ENCODE data around the gene DTWD2. TPM values are rescaled to one million over a fixed set of nuclear protein-coding genes. Genes with fewer than 3 reads are reported as not detected.

DTWD2 gene
- total and polyA plus RNA-seq, 2 experiments from 2014 or later, result 4.1 to 15.4 TPM

DNA sequence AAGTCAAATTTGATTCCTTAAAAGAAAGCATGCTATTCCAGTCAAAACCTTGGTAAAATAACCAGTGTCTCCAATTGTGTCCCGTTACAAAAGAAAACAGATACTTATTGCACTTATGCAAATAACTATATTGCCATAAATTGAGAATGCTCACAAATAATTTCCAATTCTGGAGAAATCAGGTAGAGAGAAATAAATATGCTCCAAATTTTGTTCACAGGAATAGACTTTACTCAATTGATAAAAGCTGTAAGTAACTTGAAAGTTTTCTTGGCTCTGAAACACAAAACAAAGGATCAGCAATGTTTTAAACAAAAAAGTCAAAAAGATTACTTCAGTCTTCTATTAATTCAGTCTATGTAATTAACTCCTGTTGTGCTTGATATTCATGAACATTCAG is 7.8 kb upstream of the DTWD2 start (continued):
- TF ChIP-seq, protein P1, sequence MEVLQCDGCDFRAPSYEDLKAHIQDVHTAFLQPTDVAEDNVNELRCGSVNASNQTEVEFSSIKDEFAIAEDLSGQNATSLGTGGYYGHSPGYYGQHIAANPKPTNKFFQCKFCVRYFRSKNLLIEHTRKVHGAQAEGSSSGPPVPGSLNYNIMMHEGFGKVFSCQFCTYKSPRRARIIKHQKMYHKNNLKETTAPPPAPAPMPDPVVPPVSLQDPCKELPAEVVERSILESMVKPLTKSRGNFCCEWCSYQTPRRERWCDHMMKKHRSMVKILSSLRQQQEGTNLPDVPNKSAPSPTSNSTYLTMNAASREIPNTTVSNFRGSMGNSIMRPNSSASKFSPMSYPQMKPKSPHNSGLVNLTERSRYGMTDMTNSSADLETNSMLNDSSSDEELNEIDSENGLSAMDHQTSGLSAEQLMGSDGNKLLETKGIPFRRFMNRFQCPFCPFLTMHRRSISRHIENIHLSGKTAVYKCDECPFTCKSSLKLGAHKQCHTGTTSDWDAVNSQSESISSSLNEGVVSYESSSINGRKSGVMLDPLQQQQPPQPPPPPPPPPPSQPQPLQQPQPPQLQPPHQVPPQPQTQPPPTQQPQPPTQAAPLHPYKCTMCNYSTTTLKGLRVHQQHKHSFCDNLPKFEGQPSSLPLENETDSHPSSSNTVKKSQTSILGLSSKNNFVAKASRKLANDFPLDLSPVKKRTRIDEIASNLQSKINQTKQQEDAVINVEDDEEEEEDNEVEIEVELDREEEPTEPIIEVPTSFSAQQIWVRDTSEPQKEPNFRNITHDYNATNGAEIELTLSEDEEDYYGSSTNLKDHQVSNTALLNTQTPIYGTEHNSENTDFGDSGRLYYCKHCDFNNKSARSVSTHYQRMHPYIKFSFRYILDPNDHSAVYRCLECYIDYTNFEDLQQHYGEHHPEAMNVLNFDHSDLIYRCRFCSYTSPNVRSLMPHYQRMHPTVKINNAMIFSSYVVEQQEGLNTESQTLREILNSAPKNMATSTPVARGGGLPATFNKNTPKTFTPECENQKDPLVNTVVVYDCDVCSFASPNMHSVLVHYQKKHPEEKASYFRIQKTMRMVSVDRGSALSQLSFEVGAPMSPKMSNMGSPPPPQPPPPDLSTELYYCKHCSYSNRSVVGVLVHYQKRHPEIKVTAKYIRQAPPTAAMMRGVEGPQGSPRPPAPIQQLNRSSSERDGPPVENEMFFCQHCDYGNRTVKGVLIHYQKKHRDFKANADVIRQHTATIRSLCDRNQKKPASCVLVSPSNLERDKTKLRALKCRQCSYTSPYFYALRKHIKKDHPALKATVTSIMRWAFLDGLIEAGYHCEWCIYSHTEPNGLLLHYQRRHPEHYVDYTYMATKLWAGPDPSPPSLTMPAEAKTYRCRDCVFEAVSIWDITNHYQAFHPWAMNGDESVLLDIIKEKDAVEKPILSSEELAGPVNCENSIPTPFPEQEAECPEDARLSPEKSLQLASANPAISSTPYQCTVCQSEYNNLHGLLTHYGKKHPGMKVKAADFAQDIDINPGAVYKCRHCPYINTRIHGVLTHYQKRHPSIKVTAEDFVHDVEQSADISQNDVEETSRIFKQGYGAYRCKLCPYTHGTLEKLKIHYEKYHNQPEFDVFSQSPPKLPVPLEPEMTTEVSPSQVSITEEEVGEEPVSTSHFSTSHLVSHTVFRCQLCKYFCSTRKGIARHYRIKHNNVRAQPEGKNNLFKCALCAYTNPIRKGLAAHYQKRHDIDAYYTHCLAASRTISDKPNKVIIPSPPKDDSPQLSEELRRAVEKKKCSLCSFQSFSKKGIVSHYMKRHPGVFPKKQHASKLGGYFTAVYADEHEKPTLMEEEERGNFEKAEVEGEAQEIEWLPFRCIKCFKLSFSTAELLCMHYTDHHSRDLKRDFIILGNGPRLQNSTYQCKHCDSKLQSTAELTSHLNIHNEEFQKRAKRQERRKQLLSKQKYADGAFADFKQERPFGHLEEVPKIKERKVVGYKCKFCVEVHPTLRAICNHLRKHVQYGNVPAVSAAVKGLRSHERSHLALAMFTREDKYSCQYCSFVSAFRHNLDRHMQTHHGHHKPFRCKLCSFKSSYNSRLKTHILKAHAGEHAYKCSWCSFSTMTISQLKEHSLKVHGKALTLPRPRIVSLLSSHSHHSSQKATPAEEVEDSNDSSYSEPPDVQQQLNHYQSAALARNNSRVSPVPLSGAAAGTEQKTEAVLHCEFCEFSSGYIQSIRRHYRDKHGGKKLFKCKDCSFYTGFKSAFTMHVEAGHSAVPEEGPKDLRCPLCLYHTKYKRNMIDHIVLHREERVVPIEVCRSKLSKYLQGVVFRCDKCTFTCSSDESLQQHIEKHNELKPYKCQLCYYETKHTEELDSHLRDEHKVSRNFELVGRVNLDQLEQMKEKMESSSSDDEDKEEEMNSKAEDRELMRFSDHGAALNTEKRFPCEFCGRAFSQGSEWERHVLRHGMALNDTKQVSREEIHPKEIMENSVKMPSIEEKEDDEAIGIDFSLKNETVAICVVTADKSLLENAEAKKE (CRISPR knock-in tag; IDR thresholded peaks at IDR 0.05), result no peak
- no peak for TF ChIP-seq STAT1 (IDR thresholded peaks at IDR 0.05; ENCODE audit: unreplicated experiment)
- TF ChIP-seq, protein P2, sequence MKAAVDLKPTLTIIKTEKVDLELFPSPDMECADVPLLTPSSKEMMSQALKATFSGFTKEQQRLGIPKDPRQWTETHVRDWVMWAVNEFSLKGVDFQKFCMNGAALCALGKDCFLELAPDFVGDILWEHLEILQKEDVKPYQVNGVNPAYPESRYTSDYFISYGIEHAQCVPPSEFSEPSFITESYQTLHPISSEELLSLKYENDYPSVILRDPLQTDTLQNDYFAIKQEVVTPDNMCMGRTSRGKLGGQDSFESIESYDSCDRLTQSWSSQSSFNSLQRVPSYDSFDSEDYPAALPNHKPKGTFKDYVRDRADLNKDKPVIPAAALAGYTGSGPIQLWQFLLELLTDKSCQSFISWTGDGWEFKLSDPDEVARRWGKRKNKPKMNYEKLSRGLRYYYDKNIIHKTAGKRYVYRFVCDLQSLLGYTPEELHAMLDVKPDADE (IDR thresholded peaks at IDR 0.05), result no peak

DNA sequence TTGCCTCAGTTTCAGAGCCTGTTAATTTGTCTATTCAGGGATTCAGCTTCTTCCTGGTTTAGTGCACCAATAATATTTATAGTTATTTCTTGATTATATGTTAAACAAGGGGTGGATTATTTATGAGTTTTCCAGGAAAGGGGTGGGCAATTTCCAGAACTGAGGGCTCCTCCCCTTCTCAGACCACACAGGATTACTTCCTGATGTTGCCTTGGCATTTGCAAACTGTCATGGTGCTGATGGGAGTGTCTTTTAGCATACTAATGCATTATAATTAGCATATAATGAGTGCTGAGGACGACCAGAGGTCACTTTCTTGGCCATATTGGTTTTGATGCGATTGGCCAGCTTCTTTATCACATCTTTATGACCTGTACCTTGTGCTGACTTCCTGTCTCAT is 6.2 kb upstream of the DTWD2 start:
- Histone ChIP-seq H3K4me1 (ENCODE audit: insufficient read depth) (no peaks in the 10 kb centered on the region), H4K20me1 (replicated peaks; ENCODE audit: insufficient read depth) (no peaks in the 10 kb centered on the region), H3K36me3 (ENCODE audit: insufficient read depth) (peaks cover 15% of the 10 kb centered on the region; the same call in 1 of the 2 replicates), H3K27me3 (ENCODE audit: insufficient read depth) (no peaks in the 10 kb centered on the region), H3K4me3 (no peak overlapping the region), H3K27ac (ENCODE audit: low read depth) (no peak overlapping the region), H3K9me2 (ENCODE audit: insufficient read depth) (no peaks in the 10 kb centered on the region), H3F3A (replicated peaks; ENCODE audit: low read depth) (no peaks in the 10 kb centered on the region), H3K79me2 (replicated peaks; ENCODE audit: insufficient read depth) (no peaks in the 10 kb centered on the region), H2AFZ (no peak overlapping the region), H3K4me2 (no peak overlapping the region)
- Mint-ChIP-seq H3K27me3 (ENCODE audit: insufficient read depth, low read depth, poor library complexity) (peaks cover 4% of the 10 kb centered on the region), H3K4me1 (no peaks in the 10 kb centered on the region), H3K36me3 (ENCODE audit: low read depth) (peaks cover 45% of the 10 kb centered on the region), H3K27ac (no peak overlapping the region), H3K9me3 (peaks cover 64% of the 10 kb centered on the region), H3K4me3 (no peak overlapping the region)
- ATAC-seq (no peak), DNase-seq (ENCODE audit: low spot score) (no peak)
- no peak for TF ChIP-seq JUNB (IDR thresholded peaks at IDR 0.05; ENCODE audit: unreplicated experiment)
- TF ChIP-seq, protein P3, sequence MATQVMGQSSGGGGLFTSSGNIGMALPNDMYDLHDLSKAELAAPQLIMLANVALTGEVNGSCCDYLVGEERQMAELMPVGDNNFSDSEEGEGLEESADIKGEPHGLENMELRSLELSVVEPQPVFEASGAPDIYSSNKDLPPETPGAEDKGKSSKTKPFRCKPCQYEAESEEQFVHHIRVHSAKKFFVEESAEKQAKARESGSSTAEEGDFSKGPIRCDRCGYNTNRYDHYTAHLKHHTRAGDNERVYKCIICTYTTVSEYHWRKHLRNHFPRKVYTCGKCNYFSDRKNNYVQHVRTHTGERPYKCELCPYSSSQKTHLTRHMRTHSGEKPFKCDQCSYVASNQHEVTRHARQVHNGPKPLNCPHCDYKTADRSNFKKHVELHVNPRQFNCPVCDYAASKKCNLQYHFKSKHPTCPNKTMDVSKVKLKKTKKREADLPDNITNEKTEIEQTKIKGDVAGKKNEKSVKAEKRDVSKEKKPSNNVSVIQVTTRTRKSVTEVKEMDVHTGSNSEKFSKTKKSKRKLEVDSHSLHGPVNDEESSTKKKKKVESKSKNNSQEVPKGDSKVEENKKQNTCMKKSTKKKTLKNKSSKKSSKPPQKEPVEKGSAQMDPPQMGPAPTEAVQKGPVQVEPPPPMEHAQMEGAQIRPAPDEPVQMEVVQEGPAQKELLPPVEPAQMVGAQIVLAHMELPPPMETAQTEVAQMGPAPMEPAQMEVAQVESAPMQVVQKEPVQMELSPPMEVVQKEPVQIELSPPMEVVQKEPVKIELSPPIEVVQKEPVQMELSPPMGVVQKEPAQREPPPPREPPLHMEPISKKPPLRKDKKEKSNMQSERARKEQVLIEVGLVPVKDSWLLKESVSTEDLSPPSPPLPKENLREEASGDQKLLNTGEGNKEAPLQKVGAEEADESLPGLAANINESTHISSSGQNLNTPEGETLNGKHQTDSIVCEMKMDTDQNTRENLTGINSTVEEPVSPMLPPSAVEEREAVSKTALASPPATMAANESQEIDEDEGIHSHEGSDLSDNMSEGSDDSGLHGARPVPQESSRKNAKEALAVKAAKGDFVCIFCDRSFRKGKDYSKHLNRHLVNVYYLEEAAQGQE (IDR thresholded peaks at IDR 0.05; ENCODE audit: unreplicated experiment), result no peak
- TF ChIP-seq POLR2AphosphoS5 (IDR thresholded peaks at IDR 0.05; ENCODE audit: low read depth), result no peak
- TF ChIP-seq, protein P2 (IDR thresholded peaks at IDR 0.05), result no peak
- TF ChIP-seq, protein P4, sequence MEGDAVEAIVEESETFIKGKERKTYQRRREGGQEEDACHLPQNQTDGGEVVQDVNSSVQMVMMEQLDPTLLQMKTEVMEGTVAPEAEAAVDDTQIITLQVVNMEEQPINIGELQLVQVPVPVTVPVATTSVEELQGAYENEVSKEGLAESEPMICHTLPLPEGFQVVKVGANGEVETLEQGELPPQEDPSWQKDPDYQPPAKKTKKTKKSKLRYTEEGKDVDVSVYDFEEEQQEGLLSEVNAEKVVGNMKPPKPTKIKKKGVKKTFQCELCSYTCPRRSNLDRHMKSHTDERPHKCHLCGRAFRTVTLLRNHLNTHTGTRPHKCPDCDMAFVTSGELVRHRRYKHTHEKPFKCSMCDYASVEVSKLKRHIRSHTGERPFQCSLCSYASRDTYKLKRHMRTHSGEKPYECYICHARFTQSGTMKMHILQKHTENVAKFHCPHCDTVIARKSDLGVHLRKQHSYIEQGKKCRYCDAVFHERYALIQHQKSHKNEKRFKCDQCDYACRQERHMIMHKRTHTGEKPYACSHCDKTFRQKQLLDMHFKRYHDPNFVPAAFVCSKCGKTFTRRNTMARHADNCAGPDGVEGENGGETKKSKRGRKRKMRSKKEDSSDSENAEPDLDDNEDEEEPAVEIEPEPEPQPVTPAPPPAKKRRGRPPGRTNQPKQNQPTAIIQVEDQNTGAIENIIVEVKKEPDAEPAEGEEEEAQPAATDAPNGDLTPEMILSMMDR (conservative IDR thresholded peaks at IDR 0.05; ENCODE audit: low read depth in 2 of 2), result no peak
